HG02678 (cell line): ENCODE results near the gene FGF21.
A peak's percentile ranks its signal among the peaks of the same experiment; 100 is the strongest.
"Not testable (repeated sequence)": the region's sequence is repeated elsewhere in the genome, so short reads cannot be mapped to it uniquely, and the experiment has no call there.

Experiments used
- ATAC-seq: cut with Tn5 transposase; IDR thresholded peaks from one replicate; pipeline ENCODE4 v1.9.1; 2021; ENCODE audit warnings: mild to moderate bottlenecking, moderate library complexity; ENCODE audit not compliant: unreplicated experiment

FGF21 gene

DNA sequence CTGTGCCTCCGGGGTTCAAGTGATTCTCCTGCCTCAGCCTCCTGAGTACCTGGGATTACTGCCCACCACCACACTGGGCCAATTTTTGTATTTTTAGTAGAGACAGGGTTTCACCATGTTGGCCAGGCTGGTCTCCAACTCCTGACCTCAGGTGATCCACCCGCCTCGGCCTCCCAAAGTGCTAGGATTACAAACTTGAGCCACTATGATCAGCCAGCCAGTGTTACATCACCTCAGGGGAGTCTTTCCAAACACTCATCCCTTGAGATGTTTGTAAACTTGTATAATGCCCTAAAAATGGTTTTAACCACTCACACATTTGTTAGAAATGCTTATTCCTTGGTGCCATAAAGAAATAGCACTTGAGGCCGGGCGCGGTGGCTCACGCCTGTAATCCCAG is 31.1 kb downstream of the FGF21 start:
- not testable (repeated sequence) for ATAC-seq

DNA sequence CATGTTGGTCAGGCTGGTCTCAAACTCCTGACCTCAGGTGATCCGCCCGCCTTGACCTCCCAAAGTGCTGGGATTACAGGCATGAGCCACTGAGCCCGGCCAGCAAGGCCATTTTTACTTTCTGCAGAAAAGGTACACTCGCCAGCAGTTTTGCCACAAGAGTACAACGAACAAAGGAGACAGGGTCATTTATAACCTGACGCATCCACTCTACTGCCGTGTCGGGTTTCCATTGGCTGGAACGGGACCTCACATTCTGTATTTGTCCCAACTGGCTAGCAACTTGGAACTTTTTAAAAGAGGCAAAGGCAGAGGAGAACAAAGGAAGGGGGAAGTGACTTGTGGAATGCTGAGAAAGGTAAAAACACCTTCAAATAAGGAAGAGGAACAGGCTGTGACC is 32.0 kb downstream of the FGF21 start:
- not testable (repeated sequence) for ATAC-seq

DNA sequence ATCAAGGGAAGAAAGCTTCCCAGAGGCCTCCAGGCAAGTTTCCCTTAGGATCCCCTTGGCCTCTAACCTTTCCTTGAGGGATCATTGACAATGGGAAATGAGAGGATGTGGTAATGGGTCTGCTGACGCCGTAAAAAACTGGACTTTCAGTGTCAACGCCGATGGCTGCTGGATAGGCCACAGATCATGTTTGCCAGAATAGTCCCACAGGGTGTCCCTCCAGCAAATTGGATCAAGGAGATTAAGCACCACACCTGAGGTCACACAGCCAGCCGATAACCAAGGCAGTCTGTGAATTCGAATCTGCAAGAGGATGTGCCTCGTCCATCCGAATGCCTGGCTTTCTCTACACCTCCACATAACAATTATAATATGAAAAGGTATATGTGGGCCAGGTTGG is 37.9 kb downstream of the FGF21 start:
- ATAC-seq, result no peak

- no peak for ATAC-seq
Observed at GRCh38 chr19:48794291-48794690, 39.0 kb downstream of the FGF21 start.

GRCh38 chr19:48795055-48795684 is 39.8 kb downstream of the FGF21 start:
- ATAC-seq, result peak; percentile 84

- ATAC-seq, result no peak
Observed at GRCh38 chr19:48795685-48796070, 40.4 kb downstream of the FGF21 start.

DNA sequence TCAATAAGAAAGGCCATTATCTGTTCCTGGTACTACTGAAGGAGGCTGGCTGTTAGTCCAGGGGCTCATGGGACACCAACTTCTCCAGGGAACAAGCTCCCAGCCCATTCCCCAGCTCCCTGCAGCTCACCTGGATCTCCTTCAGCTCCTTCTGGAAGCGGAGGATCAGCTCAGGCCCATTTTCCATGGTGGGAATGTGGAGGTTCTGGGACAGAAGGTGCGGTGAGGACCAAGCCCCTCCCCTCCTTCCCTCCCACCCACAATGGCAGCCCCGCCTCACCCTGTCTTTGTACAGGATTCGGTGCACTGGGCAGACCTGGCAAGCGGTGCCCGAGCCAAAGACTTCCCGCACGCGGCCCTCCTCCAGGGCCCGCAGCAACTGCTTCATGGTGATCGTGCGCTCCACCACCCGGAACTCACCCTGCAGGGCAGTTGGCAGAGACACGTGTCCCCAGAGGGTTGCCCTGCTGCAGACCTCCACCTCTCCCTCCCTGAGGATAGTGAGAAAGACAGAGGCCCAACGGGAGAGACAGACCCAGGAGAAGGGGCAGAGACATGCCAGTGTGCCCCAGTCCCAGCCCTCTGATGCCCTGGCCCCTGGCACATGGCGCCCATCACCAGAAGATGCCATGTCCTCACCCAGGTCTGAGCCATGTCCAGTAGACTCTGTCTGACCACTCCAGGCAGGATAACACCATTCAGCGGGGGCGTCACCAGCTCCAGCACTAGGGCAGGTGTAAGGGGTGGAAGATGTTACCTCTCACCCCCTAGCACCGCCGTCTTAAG is 41.2 kb downstream of the FGF21 start:
- no peak for ATAC-seq

- no peak for ATAC-seq
Observed at GRCh38 chr19:48797103-48797502, 41.8 kb downstream of the FGF21 start.

DNA sequence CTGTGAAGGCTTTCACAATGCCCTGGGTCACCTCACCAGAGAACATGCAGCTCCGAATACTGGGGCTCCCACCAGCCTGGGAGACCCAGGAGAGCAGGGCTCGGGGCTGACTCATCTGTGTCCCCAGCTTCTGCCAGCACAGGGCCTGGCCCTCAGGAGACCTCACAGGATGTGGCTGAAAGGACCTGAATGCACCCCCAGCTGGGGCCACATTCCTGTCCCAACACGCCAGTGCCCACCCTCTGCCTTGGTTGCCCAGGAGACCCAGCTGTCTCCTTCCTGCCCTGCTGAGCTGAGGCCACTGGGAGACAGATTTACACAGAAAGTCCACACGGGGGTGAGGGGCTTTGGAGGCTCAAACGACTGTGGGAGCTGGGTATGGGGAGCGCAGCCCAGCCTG is 43.6 kb downstream of the FGF21 start:
- ATAC-seq, result no peak

- no peak for ATAC-seq
Observed at GRCh38 chr19:48799358-48800300, 44.3 kb downstream of the FGF21 start.

GRCh38 chr19:48802623-48803022 is 47.3 kb downstream of the FGF21 start:
- no peak for ATAC-seq

- ATAC-seq, result no peak
Observed at GRCh38 chr19:48804496-48804895, 49.2 kb downstream of the FGF21 start.

DNA sequence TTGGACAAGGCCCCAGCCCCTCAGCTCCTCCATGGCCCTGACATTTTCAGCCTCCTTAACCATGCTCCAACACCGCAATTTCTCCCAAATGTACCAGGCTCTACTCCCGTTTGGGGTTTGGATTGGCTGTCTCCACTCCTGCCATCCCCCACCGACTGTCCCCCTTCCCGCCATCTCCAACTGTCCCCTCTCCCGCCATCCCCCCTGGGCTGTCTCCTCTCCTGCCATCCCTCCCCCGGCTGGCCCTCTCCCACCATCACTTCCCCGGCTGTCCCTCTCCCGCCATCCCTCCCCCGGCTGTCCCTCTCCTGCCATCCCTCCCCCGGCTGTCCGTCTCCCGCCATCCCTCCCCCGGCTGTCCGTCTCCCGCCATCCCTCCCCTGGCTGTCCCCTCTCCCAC is 50.1 kb downstream of the FGF21 start:
- no peak for ATAC-seq

DNA sequence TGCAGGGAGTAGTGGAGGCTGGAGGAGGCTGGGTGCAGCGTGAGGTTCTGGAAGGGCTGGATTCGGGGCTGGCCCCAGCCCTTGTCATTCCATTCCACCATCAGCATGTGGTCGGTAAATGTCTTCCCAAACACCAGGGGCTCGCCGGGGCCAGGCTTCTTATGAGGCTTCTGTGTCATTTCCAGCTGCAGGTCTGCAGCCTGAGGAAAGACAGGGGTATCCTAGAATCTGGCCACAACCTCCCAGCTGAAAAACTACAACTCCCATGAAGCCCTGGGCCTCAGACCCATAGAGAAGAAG is 51.1 kb downstream of the FGF21 start:
- no peak for ATAC-seq

- ATAC-seq, result no peak
Observed at GRCh38 chr19:48806818-48807589, 51.7 kb downstream of the FGF21 start.

GRCh38 chr19:48807590-48808308 is 52.4 kb downstream of the FGF21 start:
- no peak for ATAC-seq
